Right lobe of liver (tissue), 6 donors: Measurements from ENCODE around the gene RNF31. TPM values are rescaled to one million over a fixed set of nuclear protein-coding genes. Genes with fewer than 3 reads are reported as not detected.
"Not testable (repeated sequence)": the region's sequence is repeated elsewhere in the genome, so short reads cannot be mapped to it uniquely, and the experiment has no call there.

ENCODE experiments used
- ATAC-seq, 4 donors: fragments of 200-7000 bp; cut with Tn5 transposase; one replicate each; pipeline ENCODE4 v1.9.1; 2020; ENCODE audit warnings: mild to moderate bottlenecking in 4 of 4, moderate library complexity in 4 of 4
- DNase-seq, 3 donors: peaks; one replicate each; pipeline ENCODE4 v3.0.0-alpha.2; 2020
- H3K27ac ChIP-seq, 3 donors: fragments of 200-600 bp; one replicate each; pipeline ENCODE4 v1.8.0; 2022
- H3K27me3 ChIP-seq, 2 donors: fragments of 200-600 bp; one replicate each; pipeline ENCODE4 v1.8.0; 2022
- H3K36me3 ChIP-seq, 4 donors: fragments of 200-600 bp; sonication (generic) in 1 of 4; one replicate each; pipeline versions ENCODE4 v1.5.1 to v1.8.0; 2017 to 2022; ENCODE audit warnings: control low read depth in 1 of 4
- H3K4me1 ChIP-seq, 4 donors: fragments of 200-600 bp; sonication (generic) in 1 of 4; one replicate each; pipeline versions ENCODE4 v1.5.1 to v1.8.0; 2017 to 2022; ENCODE audit warnings: control low read depth in 1 of 4
- H3K4me3 ChIP-seq, 3 donors: fragments of 200-600 bp; one replicate each; pipeline ENCODE4 v1.8.0; 2022
- H3K9me3 ChIP-seq, 4 donors: fragments of 200-600 bp; sonication (generic) in 1 of 4; one replicate each; pipeline versions ENCODE4 v1.5.1 to v1.8.0; 2017 to 2022; ENCODE audit warnings: control low read depth in 1 of 4
- CTCF ChIP-seq, 4 donors: fragments of 200-600 bp in 3 of 4; fragments of 450-650 bp in 1 of 4; IDR thresholded peaks; one replicate each; pipeline versions ENCODE4 v1.5.1 to v1.8.0; 2016 to 2022; ENCODE audit warnings: antibody characterized with exemption in 4 of 4, mild to moderate bottlenecking in 2 of 4
- POLR2A ChIP-seq: fragments of 450-650 bp; IDR thresholded peaks from one replicate; pipeline ENCODE4 v1.6.1; 2017; ENCODE audit warnings: antibody characterized with exemption, mild to moderate bottlenecking
- WGBS: methylation state at CpG from one replicate; pipeline ENCODE4 v1.1.6; 2018; ENCODE audit warnings: low coverage, low lambda C conversion rate; ENCODE audit not compliant: insufficient coverage; ENCODE audit errors: missing lambda C conversion rate; 5-methylcytosine and 5-hydroxymethylcytosine counted together
- intact Hi-C, 2 donors: fragments of 100-400 bp; cut with DNase I; formaldehyde crosslinking; loops; one replicate each; pipeline versions ENCODE4 v1.11.2 to v1.14.1; 2022
- total RNA-seq, 6 experiments: library from RNA; depleted of rRNA in 2 of 6; stranded (reverse); fragments of >200 nt in 2 of 6; fragmentation: NEBNext Ultra II Directional in 3 of 6; extraction: Animal tissue kit (Norgen Biotek cat#: 25700) in 3 of 6; gene quantifications; one replicate each; pipeline versions ENCODE4 v1.1.0 to v1.2.4, GENCODE V29; 2016 to 2023
- donor health status: DM: no; HTN: yes; CAD: no.
- donor health status: DM: no; HTN: no; CAD: no.
- donor health status: DM: no; HTN: no; CAD: no.
- donor health status: DM: no; HTN: yes; CAD: no.
- donor health status: DM: no; HTN: yes; CAD: no.

The RNF31 gene
- total RNA-seq, 6 experiments from 2014 or later = 17.5 to 39.6 (median 26.2) TPM

GRCh38 chr14:24198814-24199524 is 51.7 kb downstream of the RNF31 start:
- intact Hi-C loops = no loop called here
- WGBS = 69% methylated on average over 7 of the region's 7 CpGs
- DNase-seq (no peak), ATAC-seq (no peak)
- H3K9me3 ChIP-seq = no peaks in the 10 kb centered on the region
- H3K4me3 ChIP-seq = no peak overlapping the region
- no peak overlapping the region for H3K27ac ChIP-seq
- H3K4me1 ChIP-seq = peaks cover 0 to 39% (median 7%) of the 10 kb centered on the region in 4 donors
- TF ChIP-seq CTCF (IDR thresholded peaks at IDR 0.05) (no peak), POLR2A (no peak)
- no peaks in the 10 kb centered on the region for H3K27me3 ChIP-seq
- no peaks in the 10 kb centered on the region for H3K36me3 ChIP-seq

- H3K27me3 ChIP-seq, H3K4me3 ChIP-seq, H3K27ac ChIP-seq, H3K9me3 ChIP-seq, DNase-seq, intact Hi-C loops, ATAC-seq: not testable (repeated sequence)
- Histone ChIP-seq H3K4me1 (peaks cover 0 to 15% (median 5%) of the 10 kb centered on the region in 4 donors), H3K36me3 (peaks cover 0 to 18% (median 0%) of the 10 kb centered on the region in 4 donors)
- WGBS = 93% methylated on average over 8 of the region's 8 CpGs
Observed at GRCh38 chr14:24202538-24202937, 55.2 kb downstream of the RNF31 start.

GRCh38 chr14:24203249-24203886 is 56.1 kb downstream of the RNF31 start:
- ATAC-seq, H3K27me3 ChIP-seq, DNase-seq, H3K4me3 ChIP-seq, H3K9me3 ChIP-seq, H3K4me1 ChIP-seq, H3K27ac ChIP-seq, intact Hi-C loops: not testable (repeated sequence)
- H3K36me3 ChIP-seq = peaks cover 0 to 26% (median 0%) of the 10 kb centered on the region in 4 donors
- WGBS = 94% methylated on average over 8 of the region's 16 CpGs

GRCh38 chr14:24204163-24205146 is 57.2 kb downstream of the RNF31 start:
- WGBS = 91% methylated on average over 5 of the region's 7 CpGs
- Histone ChIP-seq H3K36me3 (peaks cover 0 to 37% (median 0%) of the 10 kb centered on the region in 4 donors), H3K27me3 (no peaks in the 10 kb centered on the region), H3K27ac (no peak overlapping the region), H3K4me1 (no peaks in the 10 kb centered on the region), H3K9me3 (no peaks in the 10 kb centered on the region), H3K4me3 (no peak overlapping the region)
- no peak for DNase-seq
- TF ChIP-seq CTCF (IDR thresholded peaks at IDR 0.05) = no peak
- TF ChIP-seq POLR2A = no peak
- intact Hi-C loops = no loop called here
- ATAC-seq = no peak

- 100% methylated on average over 5 of the region's 11 CpGs for WGBS
- ATAC-seq (no peak), DNase-seq (no peak)
- H3K9me3 ChIP-seq = no peaks in the 10 kb centered on the region
- no peak for TF ChIP-seq POLR2A
- TF ChIP-seq CTCF (IDR thresholded peaks at IDR 0.05) = no peak
- H3K36me3 ChIP-seq = peaks cover 0 to 56% (median 2%) of the 10 kb centered on the region in 4 donors
- no peak overlapping the region for H3K4me3 ChIP-seq
- no peaks in the 10 kb centered on the region for H3K4me1 ChIP-seq
- no peak overlapping the region for H3K27ac ChIP-seq
- intact Hi-C loops = no loop called here
- no peaks in the 10 kb centered on the region for H3K27me3 ChIP-seq
Observed at GRCh38 chr14:24206260-24207103, 59.2 kb downstream of the RNF31 start.
